ENCODE measurements around the gene FADS6. TPM values are rescaled to one million over a fixed set of nuclear protein-coding genes. Genes with fewer than 3 reads are reported as not detected.

The FADS6 gene
- polyA plus RNA-seq, 1 donor (not counting 4 experiments of a cell fraction or from before 2014, with no cell fraction given), result 0.07 TPM

DNA sequence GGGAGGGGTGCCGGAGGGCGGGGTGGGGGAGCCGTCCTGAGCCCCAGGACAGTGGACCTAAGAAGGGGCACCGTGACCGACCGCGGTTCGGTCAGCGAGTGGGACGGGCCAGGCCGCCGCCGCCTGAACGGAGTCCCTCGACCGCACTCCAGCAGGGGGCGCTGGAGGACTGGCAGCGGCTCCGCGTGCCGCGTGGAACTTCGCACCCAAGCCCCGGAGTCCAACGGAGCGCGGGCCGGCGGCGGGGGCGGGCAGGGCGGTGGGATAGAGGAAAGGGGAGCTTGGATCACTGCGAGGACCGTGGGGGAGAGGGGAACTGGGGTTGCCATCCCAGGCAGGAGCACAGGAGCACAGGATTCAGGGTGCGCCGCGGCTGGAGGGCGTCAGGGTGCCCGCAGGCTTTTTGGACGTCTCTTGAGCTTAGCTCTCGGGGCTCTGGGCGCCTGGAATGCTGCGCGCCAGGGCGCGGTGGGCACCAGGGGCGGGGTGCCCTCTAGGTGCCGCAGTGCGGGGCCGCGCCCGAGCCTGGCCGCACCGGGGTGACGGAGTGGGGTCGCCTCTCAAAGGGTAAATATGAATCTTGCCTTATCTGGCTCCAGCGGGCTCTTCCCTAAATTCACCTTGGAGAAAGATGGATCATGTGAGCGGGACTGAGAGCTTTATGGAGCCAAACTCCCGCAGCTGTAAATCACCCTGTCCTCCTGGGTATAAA lies 30.3 kb upstream of the FADS6 start:
- DNase-seq (ENCODE audit: low read depth, low spot score) (no peak), FAIRE-seq (no peak)
- Histone ChIP-seq H3K9me3 (ENCODE audit: control insufficient read depth, low read depth, low read length) (no peaks in the 10 kb centered on the region), H3K4me1 (ENCODE audit: control insufficient read depth, extremely low read depth, insufficient read depth, low read length) (peaks cover 19% of the 10 kb centered on the region), H3K36me3 (ENCODE audit: control insufficient read depth in 2 of 2, extremely low read depth in 1 of 2, insufficient read depth in 2 of 2, low read length in 2 of 2) (no peaks in the 10 kb centered on the region), H2AFZ (ENCODE audit: control insufficient read depth, low read length) (no peak overlapping the region), H3K9ac (ENCODE audit: control insufficient read depth, extremely low read depth, insufficient read depth, low read length) (no peak overlapping the region), H3K4me2 (ENCODE audit: control insufficient read depth, extremely low read depth, insufficient read depth, low read depth, low read length) (peak overlapping the region; percentile 66), H3K27ac (ENCODE audit: control insufficient read depth, insufficient read depth, low read length) (no peak overlapping the region), H3K27me3 (ENCODE audit: control insufficient read depth, extremely low read depth, insufficient read depth, low read length) (peaks cover 51% of the 10 kb centered on the region), H3K4me3 (ENCODE audit: control insufficient read depth in 2 of 3, extremely low read depth in 1 of 3, insufficient read depth in 2 of 3, low read depth in 1 of 3, low read length in 3 of 3) (peak overlapping the region; percentile 34 to 54 (median 37)), H4K20me1 (ENCODE audit: control insufficient read depth, extremely low read depth, insufficient read depth, low read length) (no peaks in the 10 kb centered on the region), H3K9me1 (ENCODE audit: control insufficient read depth, extremely low read depth, insufficient read depth, low read length) (no peaks in the 10 kb centered on the region), H3K79me2 (ENCODE audit: control insufficient read depth, insufficient read depth, low read length) (no peaks in the 10 kb centered on the region)
- TF ChIP-seq, protein P1, sequence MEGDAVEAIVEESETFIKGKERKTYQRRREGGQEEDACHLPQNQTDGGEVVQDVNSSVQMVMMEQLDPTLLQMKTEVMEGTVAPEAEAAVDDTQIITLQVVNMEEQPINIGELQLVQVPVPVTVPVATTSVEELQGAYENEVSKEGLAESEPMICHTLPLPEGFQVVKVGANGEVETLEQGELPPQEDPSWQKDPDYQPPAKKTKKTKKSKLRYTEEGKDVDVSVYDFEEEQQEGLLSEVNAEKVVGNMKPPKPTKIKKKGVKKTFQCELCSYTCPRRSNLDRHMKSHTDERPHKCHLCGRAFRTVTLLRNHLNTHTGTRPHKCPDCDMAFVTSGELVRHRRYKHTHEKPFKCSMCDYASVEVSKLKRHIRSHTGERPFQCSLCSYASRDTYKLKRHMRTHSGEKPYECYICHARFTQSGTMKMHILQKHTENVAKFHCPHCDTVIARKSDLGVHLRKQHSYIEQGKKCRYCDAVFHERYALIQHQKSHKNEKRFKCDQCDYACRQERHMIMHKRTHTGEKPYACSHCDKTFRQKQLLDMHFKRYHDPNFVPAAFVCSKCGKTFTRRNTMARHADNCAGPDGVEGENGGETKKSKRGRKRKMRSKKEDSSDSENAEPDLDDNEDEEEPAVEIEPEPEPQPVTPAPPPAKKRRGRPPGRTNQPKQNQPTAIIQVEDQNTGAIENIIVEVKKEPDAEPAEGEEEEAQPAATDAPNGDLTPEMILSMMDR (optimal IDR thresholded peaks at IDR 0.05 in 1 of 3, IDR thresholded peaks at IDR 0.05 in 1 of 3, conservative IDR thresholded peaks at IDR 0.05 in 1 of 3; ENCODE audit: extremely low read depth in 1 of 3, insufficient read depth in 2 of 3, low read length in 3 of 3), result peak in 2 of 3 experiments; percentile 93
- no peak for TF ChIP-seq EZH2 (IDR thresholded peaks at IDR 0.05; ENCODE audit: low read length)
- dilution Hi-C loops (cut with MboI; ENCODE audit: extremely low pct_ligation_motif_present, low sequenced_read_pairs), result no loop called here

DNA sequence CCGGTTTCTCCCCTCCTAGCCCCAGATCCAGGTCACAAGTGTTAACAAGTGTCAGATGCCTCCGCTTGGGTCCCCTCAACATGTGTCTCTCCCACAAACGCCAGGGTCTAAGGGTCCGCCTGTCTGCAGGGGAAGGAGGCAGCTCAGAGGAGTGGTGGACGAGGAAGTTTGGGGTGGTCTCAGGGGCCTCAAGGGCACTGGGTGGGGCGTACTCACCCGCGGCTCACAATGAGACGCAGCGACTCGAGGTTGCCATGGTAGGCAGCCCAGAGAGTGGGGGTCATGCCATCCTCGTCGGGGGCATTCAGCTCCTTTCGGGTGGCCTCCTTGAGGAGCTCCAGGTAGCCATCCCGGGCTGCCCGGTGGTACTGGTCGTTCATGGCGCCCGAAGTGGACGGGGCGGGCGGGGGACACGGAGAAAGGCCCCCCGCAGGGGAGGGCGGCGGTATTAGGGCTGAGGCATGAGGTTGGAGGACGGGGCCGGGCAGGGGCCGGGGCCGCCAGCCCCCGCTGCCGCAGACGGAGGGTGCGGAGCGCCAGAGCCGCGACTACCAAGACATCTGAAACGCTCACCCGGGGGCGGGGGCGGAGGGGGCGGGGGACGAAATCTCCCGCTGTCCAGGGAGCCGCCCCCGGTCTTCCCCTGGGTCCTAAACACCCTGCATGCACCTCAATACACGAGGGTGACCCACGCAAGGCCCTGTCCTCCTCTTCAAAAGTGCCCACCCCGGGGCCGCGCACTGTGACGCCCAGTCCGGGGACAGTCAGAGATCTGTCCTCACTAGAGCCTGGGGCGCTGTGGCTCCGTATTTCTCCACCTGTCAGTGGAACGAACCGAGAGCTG lies 29.5 kb upstream of the FADS6 start, which contains the start of gene USH1G:
USH1G (minus strand) TSS at position 562 of the 844 bp plus-strand sequence; CDS start at position 380, 182 bp downstream.
- DNase-seq (ENCODE audit: low read depth, low spot score), result no peak

More for the DNA sequence above, 29.5 kb upstream of the FADS6 start, which contains the start of gene USH1G:
- Histone ChIP-seq H2AFZ (ENCODE audit: control insufficient read depth, low read length) (no peak within 1 kb of the TSS), H3K4me2 (ENCODE audit: control insufficient read depth, extremely low read depth, insufficient read depth, low read depth, low read length) (peak within 1 kb of the TSS; percentile 66), H3K27me3 (ENCODE audit: control insufficient read depth, extremely low read depth, insufficient read depth, low read length) (peaks cover 48% of the 10 kb centered on the region), H3K9me1 (ENCODE audit: control insufficient read depth, extremely low read depth, insufficient read depth, low read length) (no peaks in the 10 kb centered on the region), H3K9ac (ENCODE audit: control insufficient read depth, extremely low read depth, insufficient read depth, low read length) (no peak within 1 kb of the TSS), H3K27ac (ENCODE audit: control insufficient read depth, insufficient read depth, low read length) (no peak within 1 kb of the TSS), H3K9me3 (ENCODE audit: control insufficient read depth, low read depth, low read length) (no peaks in the 10 kb centered on the region), H4K20me1 (ENCODE audit: control insufficient read depth, extremely low read depth, insufficient read depth, low read length) (no peaks in the 10 kb centered on the region), H3K36me3 (ENCODE audit: control insufficient read depth in 2 of 2, extremely low read depth in 1 of 2, insufficient read depth in 2 of 2, low read length in 2 of 2) (no peaks in the 10 kb centered on the region), H3K4me1 (ENCODE audit: control insufficient read depth, extremely low read depth, insufficient read depth, low read length) (peaks cover 19% of the 10 kb centered on the region), H3K79me2 (ENCODE audit: control insufficient read depth, insufficient read depth, low read length) (no peaks in the 10 kb centered on the region), H3K4me3 (ENCODE audit: control insufficient read depth in 2 of 3, extremely low read depth in 1 of 3, insufficient read depth in 2 of 3, low read depth in 1 of 3, low read length in 3 of 3) (peak within 1 kb of the TSS; percentile 34 to 54 (median 37))
- dilution Hi-C loops (cut with MboI; ENCODE audit: extremely low pct_ligation_motif_present, low sequenced_read_pairs), result no loop called here
- no peak for FAIRE-seq
- TF ChIP-seq EZH2 (IDR thresholded peaks at IDR 0.05; ENCODE audit: low read length), result peak; percentile 64
- TF ChIP-seq, protein P1 (optimal IDR thresholded peaks at IDR 0.05 in 1 of 3, IDR thresholded peaks at IDR 0.05 in 1 of 3, conservative IDR thresholded peaks at IDR 0.05 in 1 of 3; ENCODE audit: extremely low read depth in 1 of 3, insufficient read depth in 2 of 3, low read length in 3 of 3), result no peak

All from keratinocyte (primary cell).